SK-N-SH treated with all-trans-retinoic acid at 6 μM for 48 hours (cell line): ENCODE measurements around the gene LCE1D.

Experiments
- ARNTL ChIP-seq: fragments of 450-650 bp; formaldehyde crosslinking; IDR thresholded peaks from 2 replicates; pipeline ENCODE4 v1.5.0; 2020; ENCODE audit warnings: low read depth, mild to moderate bottlenecking, moderate library complexity, borderline replicate concordance
- GLIS3 ChIP-seq: fragments of 250-450 bp; sonication (Bioruptor Pico); IDR thresholded peaks from 2 replicates; pipeline ENCODE4 v1.5.0; 2020; ENCODE audit warnings: mild to moderate bottlenecking, moderate library complexity
- ISL1 ChIP-seq: fragments of 250-450 bp; sonication (Bioruptor Pico); IDR thresholded peaks from 2 replicates; pipeline ENCODE4 v2.1.2; 2022; ENCODE audit warnings: mild to moderate bottlenecking, moderate library complexity
- OSR1 ChIP-seq: fragments of 250-450 bp; sonication (Bioruptor Pico); IDR thresholded peaks from 2 replicates; pipeline ENCODE4 v1.8.0; 2022; ENCODE audit warnings: moderate library complexity, mild to moderate bottlenecking, inconsistent platforms
- PATZ1 ChIP-seq: fragments of 250-450 bp; sonication (Bioruptor Pico); IDR thresholded peaks from 2 replicates; pipeline ENCODE4 v1.8.0; 2020; ENCODE audit warnings: mild to moderate bottlenecking, moderate library complexity, borderline replicate concordance
- RARB ChIP-seq: fragments of 250-450 bp; sonication (Bioruptor Pico); IDR thresholded peaks from 2 replicates; pipeline ENCODE4 v1.8.0; 2021; ENCODE audit warnings: mild to moderate bottlenecking, moderate library complexity
- ZFP3 ChIP-seq: fragments of 250-450 bp; sonication (Bioruptor Pico); IDR thresholded peaks from 2 replicates; pipeline ENCODE4 v1.5.0; 2020; ENCODE audit warnings: mild to moderate bottlenecking, moderate library complexity
- ZNF70 ChIP-seq: fragments of 450-650 bp; formaldehyde crosslinking; IDR thresholded peaks from 2 replicates; pipeline ENCODE4 v1.5.0; 2020; ENCODE audit warnings: mild to moderate bottlenecking, moderate library complexity

GRCh38 chr1:152806576-152806975, 10.1 kb downstream of the LCE1D start, which contains the start of gene LCE1C:
- TF ChIP-seq ARNTL (CRISPR knock-in tag) (no peak), ISL1 (CRISPR knock-in tag) (no peak), ZNF70 (CRISPR knock-in tag) (no peak), OSR1 (CRISPR knock-in tag) (no peak), GLIS3 (CRISPR knock-in tag) (no peak), PATZ1 (CRISPR knock-in tag) (no peak), RARB (CRISPR knock-in tag) (no peak), ZFP3 (CRISPR knock-in tag) (no peak)
